PC-3 (cell line): ENCODE results near the gene RPS17.

Source experiments
- EZH2 ChIP-seq: fragments of 300-600 bp; sonication (generic); IDR thresholded peaks from one replicate; pipeline ENCODE4 v1.6.1; 2017; ENCODE audit warnings: antibody characterized with exemption, mild to moderate bottlenecking, low read length; ENCODE audit not compliant: unreplicated experiment
- TF ChIP-seq, protein P1 (sequence below): fragments of 300-600 bp; sonication (generic); conservative IDR thresholded peaks from 2 replicates; pipeline ENCODE4 v1.5.1; 2017; ENCODE audit warnings: antibody characterized with exemption, low read depth, mild to moderate bottlenecking, low read length

DNA sequence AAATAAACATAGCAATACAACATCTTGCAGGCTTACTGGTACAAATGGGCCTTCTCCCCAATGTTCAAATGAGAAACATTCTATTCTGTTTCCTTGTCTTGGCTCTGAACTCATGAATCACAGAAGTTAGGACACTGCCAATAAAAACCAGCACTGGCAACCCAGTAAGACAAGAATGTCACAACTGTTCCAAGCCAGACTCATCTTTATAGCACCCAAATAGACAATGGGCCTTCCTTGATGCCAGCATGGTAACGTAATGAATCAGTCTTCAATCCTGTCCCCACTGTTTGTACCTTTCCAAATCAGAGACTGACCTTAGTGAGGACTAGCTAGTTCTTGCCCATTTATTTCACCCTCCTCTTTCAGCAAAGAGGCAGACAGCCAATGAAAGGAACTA is 14.1 kb upstream of the RPS17 start:
- TF ChIP-seq, protein P1, sequence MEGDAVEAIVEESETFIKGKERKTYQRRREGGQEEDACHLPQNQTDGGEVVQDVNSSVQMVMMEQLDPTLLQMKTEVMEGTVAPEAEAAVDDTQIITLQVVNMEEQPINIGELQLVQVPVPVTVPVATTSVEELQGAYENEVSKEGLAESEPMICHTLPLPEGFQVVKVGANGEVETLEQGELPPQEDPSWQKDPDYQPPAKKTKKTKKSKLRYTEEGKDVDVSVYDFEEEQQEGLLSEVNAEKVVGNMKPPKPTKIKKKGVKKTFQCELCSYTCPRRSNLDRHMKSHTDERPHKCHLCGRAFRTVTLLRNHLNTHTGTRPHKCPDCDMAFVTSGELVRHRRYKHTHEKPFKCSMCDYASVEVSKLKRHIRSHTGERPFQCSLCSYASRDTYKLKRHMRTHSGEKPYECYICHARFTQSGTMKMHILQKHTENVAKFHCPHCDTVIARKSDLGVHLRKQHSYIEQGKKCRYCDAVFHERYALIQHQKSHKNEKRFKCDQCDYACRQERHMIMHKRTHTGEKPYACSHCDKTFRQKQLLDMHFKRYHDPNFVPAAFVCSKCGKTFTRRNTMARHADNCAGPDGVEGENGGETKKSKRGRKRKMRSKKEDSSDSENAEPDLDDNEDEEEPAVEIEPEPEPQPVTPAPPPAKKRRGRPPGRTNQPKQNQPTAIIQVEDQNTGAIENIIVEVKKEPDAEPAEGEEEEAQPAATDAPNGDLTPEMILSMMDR = no peak
- TF ChIP-seq EZH2 = no peak
